HG02852 (cell line): ENCODE results near the gene GLP1R.

Experiments
- ATAC-seq: cut with Tn5 transposase; IDR thresholded peaks from one replicate; pipeline ENCODE4 v1.9.1; 2021; ENCODE audit warnings: mild to moderate bottlenecking, moderate library complexity; ENCODE audit not compliant: unreplicated experiment

The GLP1R gene

DNA sequence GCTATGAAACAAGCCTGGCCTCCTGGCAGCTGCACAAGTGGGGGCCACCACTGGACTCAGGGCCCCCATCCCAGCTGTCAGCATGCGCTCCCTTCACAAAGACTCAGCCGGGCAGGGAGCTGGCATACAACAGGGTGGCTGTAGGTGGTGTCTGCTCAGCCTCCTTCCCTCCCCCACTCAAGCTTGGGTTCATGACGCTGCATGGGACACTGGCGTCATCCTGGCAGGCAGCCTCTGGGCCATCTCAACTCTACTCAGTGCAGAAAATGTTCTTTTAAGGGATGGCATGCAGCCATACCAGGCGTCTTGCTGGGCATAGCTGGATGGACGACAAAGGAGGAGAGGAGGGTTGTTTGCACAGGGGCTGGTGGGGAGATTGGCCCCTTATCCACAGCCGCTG is 35.9 kb downstream of the GLP1R start:
- ATAC-seq, result no peak

DNA sequence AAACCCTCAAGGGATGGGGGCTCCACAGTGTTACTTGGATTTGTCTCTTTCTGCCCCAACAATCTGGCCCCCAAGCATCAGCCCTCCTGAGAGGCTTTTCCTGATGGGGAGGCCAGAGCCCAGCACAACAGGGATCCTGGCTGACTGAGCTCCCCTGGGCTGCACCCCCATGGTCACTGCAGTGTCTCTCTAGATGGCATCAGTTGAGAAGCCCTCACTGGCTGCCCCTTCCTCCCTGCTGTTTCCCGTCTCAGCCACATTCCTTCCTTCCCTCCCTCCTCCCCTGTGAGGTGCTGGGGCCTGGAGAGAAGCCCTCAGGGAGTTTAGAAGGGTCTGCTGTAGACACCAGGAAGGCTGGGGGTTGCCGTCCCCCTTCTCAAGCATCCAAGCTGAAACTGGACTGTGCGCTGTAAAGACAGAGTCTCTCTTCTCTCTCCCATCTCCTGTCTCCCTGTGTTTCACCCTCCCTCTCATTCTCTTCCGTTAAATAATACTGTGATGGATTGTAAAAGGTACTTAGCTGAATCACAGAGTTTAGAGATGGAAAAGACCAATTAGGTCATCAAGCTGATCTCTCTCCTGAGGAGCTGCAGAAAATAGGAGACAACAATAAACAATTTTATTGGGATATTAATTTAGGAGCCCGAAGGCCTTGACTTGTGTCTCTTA is 36.7 kb downstream of the GLP1R start:
- ATAC-seq, result no peak

DNA sequence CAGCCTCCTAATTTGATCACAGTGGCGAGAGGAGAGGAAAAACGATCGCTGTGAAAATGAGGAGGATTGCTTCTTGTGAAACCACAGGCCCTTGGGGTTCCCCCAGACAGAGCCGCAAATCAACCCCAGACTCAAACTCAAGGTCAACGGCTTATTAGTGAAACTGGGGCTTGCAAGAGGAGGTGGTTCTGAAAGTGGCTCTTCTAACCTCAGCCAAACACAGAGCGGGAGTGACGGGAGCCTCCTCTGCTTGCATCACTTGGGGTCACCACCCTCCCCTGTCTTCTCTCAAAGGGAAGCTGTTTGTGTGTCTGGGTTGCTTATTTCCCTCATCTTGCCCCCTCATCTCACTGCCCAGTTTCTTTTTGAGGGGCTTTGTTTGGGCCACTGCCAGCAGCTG is 37.7 kb downstream of the GLP1R start:
- peak; percentile 88 for ATAC-seq

DNA sequence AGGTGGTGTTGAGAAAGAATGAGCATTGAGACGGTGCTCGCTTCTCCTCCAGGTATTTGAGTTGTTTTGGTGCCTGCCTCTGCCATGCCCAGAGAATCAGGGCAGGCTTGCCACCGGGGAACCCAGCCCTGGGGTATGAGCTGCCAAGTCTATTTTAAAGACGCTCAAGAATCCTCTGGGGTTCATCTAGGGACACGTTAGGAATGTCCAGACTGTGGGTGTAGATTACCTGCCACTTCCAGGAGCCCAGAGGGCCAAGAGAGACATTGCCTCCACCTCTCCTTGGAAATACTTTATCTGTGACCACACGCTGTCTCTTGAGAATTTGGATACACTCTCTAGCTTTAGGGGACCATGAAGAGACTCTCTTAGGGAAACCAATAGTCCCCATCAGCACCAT is 38.1 kb downstream of the GLP1R start:
- ATAC-seq, result peak; percentile 17

DNA sequence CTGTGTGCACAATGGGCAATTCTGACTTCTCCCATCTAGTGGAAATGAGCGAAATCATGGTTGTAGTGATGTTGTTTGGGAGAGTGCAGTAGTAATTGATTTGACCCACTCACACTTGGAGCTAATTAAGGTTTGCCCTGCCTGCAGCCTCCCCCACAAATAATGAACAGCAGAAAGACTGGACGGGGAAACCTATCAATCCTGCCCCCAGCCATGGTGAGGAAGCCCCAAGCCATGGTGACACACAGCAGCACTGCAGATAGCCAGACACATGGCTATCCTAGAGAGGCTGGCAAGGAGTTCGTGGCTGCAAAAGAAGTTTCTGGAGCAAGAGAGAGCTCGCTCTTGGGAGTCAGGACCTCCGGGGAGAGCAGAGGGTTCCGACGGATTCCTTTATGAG is 38.6 kb downstream of the GLP1R start:
- no peak for ATAC-seq

DNA sequence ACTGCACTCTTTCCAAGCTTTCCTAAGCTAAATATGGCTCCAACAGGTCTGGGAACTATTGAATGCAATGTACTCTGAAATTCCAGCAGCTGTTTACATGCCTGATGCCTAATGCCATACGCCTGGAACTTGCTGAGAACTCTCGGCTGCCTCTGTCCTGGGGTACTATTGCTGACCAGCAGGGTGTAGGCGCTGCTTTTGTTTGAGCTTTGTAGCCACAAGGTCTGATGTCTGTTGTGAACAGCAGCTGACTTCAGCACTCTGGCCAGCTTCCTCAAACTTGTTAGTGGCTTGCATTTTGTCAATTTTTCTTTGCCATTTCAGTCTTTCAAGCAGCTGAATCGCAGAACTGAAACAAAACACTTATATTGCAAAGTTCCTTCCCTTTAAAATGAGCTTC is 39.8 kb downstream of the GLP1R start:
- no peak for ATAC-seq

DNA sequence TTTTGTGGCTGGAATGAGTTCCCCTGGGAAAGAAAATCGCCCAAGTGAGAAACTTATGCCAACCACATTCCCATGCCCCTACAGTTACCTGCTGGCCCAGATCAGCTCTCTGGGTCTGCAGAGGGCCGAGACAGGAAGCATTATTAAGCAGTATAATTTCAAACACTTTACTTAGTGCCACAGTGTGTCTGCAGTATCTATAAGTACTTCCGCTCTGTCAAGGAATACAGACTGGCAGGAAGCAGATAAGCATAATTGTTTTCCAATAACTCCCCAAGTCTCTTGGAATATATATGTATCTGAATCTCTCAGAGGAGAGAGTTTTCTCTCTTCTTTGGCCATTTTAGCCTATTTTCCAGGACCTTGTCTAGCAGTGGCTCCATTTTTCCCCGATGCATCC is 41.5 kb downstream of the GLP1R start:
- ATAC-seq, result no peak

DNA sequence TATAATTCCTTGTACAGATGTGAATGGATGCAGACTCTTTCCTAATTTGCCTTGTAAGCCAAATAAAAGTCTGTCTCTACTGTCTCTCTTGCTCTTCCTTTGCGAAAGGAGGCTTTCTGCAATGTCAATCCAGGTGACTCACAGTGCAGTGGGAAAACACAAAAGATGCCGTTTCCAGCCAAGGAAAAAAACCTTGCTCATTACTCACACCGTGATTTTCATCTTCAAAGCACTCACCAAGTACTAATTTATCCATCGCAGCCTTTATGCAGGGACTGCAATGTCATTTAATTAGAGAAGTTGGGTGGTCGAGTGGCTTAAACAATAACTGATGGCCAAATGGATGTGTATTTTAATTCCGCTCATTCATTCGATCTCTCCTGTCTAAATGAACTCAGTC is 42.6 kb downstream of the GLP1R start:
- ATAC-seq, result no peak

DNA sequence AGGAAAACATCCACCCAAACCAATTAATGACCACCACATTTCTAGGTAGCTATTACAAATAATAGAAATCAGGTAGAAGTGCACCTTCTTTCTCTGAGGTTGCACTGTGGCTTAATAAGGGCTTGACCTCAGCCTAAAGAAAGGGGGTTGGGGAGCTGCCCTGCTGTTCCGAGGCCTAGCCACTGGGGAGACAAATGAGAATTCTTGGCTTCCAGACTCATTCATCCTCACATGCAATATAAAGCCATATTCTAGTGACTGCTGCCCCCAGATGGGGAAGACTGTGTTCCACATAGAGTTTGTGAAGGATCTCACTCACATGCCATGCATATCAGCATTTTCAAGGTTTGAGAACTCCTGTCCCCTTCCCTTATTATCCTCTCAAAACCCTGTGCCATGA is 43.5 kb downstream of the GLP1R start:
- ATAC-seq, result no peak

DNA sequence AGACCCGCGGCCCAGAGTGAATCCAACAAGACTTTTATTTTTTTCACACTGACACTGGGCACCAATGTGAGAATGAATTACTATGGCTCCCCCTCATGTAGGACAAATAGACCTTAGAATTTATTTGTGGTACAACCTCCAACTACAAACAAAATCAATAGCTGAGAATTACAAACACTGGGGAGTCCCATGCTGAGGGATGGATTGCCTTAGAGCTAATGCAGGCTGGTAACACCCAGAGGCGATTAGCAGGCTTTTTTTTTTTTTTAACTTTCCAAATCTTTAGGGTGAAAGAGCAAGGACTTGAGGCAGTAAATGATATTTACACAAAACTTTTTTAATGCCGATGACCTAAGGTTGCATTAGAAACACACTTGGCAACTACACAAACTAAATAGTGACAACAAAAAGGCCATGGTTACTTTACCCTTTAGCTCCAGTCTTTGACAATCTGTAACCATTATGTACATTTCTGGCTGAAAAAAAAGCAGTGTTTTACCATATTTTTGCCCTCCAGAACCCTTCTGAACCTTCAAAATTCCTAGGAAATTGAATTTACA is 44.6 kb downstream of the GLP1R start:
- no peak for ATAC-seq

DNA sequence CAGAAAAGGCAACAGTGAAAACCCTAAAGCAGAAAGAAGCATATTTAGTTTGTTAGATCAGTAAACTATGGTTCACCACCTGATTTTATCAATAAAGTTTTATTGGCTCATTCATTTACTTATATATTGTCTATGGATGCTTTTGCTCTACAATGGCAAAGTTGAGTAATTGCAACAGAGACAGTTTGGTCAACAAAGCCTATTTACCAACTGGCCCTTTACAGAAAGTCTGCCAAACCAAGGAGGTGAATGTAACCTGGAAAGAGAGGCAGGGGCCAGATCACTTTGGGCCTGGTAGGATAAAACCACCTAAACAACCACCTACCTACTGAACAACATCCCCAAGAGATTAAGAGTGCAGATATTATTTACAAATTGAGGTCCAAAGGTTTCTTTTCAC is 47.0 kb downstream of the GLP1R start:
- ATAC-seq, result no peak

DNA sequence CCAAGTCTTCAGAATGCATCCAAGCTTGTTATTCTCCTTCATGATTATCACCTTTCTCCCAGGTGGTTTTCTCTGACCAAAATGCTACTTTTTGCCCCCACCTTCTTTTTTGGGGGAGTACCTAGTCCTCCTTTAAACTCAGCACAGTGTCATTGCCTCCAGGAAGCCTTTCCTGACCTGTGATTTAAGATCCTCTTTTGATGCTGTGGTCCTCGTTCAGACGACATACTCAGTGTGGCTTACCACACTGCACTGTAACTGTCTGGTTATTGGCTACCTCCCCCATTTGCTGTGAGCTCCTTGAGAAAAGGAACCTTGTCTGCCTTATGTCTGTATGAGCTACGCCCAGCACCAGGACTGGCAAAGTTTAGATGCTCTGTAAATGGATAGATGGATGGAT is 51.8 kb downstream of the GLP1R start:
- ATAC-seq, result no peak

DNA sequence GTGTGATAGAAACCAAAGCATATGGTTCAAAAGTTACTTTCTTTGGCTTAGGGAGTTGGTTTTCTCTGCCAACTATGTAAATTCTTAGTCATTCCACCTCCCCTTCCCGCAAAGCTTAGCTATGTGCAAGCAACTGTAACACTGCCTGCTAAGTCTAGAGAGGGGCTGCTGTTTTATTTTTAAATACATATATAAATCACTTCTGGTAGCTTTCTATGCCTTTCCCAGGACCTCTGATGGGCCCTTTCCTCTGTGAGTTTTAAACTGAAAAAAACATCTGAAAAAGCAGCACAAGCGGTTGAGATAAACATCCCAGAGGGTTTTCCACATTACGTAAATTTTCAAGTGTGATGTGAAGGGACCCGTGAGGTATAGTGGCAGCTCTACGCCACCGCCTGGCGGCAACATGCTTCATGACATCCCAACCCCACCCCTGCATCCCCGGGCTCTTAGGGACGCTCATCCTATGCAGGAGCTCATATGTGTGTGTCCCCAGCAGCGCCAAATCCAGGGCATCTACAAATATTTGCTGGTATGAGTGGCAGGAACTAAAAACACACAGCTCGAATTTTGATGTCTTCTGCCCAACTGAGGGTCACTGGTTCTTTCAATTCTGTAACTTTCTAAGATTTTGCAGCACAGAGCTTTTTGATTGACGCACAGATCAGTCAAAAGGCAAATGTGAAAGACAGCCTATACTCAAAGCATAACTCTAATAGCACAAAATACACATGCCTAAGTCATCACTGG is 53.7 kb downstream of the GLP1R start:
- ATAC-seq, result no peak

DNA sequence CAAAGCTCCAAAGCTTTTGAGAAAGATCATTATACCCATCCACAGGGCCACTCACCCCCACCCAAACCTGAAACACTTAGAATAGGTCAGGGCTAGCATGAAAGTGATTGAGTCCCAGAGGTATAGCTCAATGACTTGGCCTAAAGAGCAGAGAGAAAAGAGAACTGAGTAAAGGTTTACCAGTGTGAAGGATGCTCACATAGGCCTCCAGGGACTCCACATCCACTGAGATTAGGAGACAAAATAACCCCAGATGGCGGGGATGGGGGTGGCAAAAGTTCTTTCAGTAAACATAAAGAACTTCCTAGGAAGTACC is 54.2 kb downstream of the GLP1R start:
- no peak for ATAC-seq

DNA sequence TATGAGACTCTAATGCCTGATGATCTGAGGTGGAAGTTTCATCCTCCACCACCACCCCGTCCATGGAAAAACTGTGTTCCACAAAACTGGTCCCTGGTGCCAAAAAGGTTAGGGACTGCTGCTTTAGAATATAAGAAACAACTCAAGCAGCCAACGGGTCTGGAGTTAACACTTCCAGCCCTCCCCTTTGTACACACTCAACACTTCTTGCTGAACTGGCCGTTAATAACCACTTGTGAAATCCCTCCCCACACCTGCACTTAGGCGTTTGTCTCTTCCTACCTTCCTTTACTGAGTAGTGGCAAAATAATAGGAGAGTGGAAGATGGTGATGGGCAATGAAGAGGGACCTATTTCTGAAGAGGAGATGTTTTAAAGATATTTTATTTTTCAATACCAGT is 55.9 kb downstream of the GLP1R start:
- no peak for ATAC-seq

DNA sequence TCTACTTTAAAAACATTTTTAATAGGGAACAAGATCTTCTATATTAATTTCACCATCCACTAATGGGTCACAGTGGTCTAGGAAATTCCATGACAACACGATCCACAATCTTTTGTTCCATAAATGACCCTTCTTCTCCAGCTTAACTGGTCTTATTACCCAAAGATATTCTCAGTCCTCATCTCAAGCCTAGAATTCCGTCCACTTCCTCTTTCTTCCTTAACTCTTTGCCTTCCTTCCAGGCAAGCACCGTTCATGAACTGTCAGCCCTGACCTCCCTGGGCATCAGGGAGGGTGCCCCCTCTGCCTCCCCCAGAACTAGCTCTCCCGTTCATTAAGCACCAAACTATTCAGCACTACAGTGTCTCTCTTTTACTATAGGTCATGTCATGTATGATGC is 58.5 kb downstream of the GLP1R start:
- no peak for ATAC-seq

DNA sequence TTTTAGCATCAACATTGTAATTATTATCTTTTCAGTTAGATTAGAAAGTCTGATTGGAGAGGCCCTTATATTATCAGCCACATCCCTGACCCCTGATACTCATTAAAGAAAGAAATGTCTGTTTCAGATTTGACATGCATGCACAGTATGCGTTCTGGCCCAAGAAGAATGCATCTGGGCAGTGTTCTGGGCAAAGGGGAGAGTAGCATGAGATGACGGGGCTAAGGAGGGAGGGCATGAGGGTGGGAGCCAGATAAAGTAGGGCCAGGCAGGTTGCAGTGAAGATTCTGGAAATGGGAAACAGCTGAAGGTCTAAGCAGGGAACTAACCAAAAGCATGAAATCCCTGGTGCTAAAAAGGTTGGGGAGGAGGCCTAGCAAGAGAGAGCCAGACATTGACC is 59.1 kb downstream of the GLP1R start:
- ATAC-seq, result no peak

DNA sequence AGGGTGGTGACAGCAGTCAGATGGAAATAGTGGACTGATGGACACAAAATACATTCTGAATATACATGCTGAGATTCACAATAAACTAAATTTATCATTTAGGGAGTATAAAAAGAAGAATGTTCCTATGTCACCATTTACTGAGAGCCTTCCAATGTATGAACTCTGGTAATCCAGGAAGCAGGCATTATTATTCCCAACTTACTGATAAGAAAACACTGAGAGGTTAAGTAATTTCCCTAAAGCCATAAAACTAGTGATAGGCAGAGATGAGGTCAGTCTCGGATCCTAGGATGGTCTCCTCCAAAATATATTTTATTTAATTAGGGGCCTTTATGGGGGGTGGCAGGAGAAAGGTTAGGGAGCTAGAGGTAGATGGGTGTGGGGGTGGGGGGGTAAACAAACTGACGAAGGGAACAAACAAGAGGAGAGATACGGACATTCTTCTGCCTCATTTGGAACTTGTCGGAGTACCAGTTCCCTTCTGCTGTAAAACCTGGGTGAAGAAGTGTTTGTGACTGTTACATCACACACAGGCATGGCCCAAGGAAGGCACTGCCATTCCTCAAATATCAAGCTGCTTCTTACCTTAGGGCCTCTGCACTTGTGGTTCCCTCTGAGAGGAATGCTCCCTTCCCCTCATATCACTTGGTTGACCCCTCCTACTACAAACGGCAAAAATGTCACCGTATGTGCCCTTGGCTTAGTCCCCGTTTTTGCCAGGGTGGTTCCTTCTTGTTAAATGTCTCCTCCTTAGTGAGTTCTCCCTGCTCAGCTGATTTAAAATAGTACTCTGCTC is 59.7 kb downstream of the GLP1R start:
- ATAC-seq, result no peak

DNA sequence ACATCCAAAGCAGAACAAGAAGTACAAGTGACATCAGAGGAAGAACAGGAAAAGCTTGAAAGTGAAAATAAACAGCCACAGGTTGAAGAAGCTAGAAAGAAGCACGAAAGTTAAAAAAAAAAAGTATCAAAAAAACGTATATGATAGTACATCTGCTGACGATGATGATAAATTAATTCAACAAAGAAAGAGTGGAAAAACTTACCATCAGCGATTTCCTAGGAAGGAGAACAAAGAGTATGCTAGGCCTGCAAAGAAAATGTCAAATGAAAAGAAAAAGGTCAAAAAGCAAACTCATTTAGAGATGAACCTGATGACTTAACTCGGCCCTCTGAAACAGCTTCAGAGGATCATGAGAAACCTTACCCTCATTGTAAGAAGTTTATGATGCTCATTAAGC is 62.7 kb downstream of the GLP1R start:
- no peak for ATAC-seq

DNA sequence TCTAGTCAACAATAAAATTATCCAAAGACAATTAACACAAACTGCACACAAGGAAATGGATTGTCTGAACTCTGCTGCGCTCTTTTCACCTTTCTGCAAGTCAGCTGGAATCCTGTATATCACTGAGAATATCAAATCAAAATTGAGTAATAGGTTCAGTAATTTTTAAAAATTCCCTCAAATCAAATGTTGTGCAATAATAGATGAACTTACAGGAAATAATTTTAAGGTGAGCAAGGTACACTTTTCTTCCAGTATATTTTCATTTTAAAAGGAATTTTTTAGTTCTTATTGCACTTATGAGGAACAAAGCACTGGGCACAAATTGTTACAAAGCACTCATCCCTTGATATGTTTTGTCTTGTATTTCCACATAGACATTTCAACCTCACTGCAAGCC is 65.2 kb downstream of the GLP1R start:
- no peak for ATAC-seq

DNA sequence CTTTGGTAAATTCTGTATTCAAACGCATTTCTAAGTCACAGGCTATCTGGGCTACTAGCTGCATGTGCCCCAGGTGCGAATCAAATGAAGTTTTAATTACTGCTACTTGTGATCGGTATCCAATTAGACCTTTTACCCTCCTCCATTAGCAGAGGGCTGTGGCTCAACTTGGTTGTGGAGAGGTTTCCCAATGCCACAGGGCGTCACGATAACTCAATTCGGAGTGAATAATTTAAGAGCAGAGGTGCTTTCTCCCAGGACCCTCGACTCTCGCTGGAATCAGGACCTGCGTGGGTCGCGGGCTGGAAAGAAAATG is 65.8 kb downstream of the GLP1R start:
- peak; percentile 15 for ATAC-seq
